ENCODE data around the gene GRK3. TPM values are rescaled to one million over a fixed set of nuclear protein-coding genes. Genes with fewer than 3 reads are reported as not detected.
A peak's percentile ranks its signal among the peaks of the same experiment; 100 is the strongest.

Gene GRK3
- total RNA-seq, 4 donors from 2014 or later, result 0.64 to 5.3 (median 2.8) TPM

DNA sequence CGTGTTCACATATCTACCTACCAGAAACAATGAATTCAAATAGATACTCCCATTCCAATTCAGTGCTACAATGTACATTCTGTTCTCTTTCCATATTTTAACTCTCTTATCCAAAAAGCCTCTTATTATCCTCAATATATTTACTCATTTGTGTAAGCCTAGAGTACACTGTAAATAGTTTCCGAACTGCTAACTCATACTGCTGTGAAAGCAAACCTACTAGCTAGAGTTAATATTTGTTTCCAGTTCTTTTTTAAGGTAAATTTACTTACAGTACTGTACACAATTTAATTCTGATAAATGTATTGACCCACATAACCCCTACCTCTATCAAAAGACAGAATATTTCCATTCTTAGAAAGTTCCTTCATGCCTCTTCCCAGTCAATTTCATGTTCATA, 71.8 kb downstream of the GRK3 start:
- no peak for TF ChIP-seq POLR2A (IDR thresholded peaks at IDR 0.05)
- TF ChIP-seq, protein P1, sequence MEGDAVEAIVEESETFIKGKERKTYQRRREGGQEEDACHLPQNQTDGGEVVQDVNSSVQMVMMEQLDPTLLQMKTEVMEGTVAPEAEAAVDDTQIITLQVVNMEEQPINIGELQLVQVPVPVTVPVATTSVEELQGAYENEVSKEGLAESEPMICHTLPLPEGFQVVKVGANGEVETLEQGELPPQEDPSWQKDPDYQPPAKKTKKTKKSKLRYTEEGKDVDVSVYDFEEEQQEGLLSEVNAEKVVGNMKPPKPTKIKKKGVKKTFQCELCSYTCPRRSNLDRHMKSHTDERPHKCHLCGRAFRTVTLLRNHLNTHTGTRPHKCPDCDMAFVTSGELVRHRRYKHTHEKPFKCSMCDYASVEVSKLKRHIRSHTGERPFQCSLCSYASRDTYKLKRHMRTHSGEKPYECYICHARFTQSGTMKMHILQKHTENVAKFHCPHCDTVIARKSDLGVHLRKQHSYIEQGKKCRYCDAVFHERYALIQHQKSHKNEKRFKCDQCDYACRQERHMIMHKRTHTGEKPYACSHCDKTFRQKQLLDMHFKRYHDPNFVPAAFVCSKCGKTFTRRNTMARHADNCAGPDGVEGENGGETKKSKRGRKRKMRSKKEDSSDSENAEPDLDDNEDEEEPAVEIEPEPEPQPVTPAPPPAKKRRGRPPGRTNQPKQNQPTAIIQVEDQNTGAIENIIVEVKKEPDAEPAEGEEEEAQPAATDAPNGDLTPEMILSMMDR (IDR thresholded peaks at IDR 0.05), result no peak
- Histone ChIP-seq H3K4me3 (no peak overlapping the region), H3K9me3 (no peaks in the 10 kb centered on the region), H3K27ac (no peak overlapping the region), H3K36me3 (no peaks in the 10 kb centered on the region), H3K27me3 (no peaks in the 10 kb centered on the region), H3K4me1 (peaks cover 0 to 8% (median 0%) of the 10 kb centered on the region in 3 donors)
- intact Hi-C loops (cut with DNase I), result no loop called here
- WGBS, 2 donors, result 82 to 85% methylated on average over 2 of the region's 2 CpGs
- no peak for DNase-seq

DNA sequence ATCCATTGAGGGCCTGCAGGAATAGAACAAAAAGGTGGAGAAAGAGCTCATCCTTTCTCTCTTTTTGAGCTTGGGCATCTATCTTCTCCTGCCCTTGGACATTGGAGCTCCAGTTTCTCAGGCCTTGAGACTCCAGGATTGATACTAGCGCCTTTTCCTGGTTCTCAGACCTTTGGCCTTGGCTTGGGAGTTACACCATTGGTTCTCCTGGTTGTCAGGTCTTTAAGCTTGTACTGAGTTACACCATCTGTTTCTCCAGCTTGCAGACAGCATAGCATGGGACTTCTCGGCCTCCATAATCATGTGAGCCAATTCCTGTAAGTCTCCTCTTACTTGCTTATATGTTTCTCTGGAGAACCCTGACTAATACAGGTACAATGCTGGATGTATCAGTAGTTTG, 72.6 kb downstream of the GRK3 start:
- H3K27me3 ChIP-seq, result no peaks in the 10 kb centered on the region
- intact Hi-C loops (cut with DNase I), result no loop called here
- TF ChIP-seq, protein P1 (IDR thresholded peaks at IDR 0.05), result no peak
- no peak for TF ChIP-seq POLR2A (IDR thresholded peaks at IDR 0.05)
- H3K27ac ChIP-seq, result no peak overlapping the region
- H3K9me3 ChIP-seq, result no peaks in the 10 kb centered on the region
- no peak for DNase-seq
- peaks cover 0 to 8% (median 0%) of the 10 kb centered on the region in 3 donors for H3K4me1 ChIP-seq
- WGBS, 2 donors, result 76 to 86% methylated on average over 2 of the region's 2 CpGs
- H3K36me3 ChIP-seq, result no peaks in the 10 kb centered on the region
- no peak overlapping the region for H3K4me3 ChIP-seq

DNA sequence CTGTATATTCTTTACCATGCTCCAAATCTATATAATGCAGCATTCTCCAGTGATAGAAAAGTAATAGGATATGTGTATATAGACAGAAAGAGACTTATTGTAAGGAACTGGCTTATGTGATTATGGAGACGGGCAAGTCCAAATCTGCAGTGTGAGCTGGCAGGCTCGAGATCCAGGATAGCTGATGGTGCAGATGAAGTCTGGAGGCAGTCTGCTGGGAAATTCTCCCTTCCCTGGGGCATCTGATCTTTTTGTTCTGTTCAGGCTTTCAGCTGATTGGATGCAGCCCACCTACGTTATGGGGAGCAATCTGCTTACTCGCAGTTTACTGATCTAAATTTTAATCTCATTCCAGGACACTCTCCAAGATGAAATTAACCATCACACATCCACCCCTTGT, 73.2 kb downstream of the GRK3 start:
- H3K36me3 ChIP-seq, result no peaks in the 10 kb centered on the region
- peaks cover 0 to 8% (median 0%) of the 10 kb centered on the region in 3 donors for H3K4me1 ChIP-seq
- intact Hi-C loops (cut with DNase I), result no loop called here
- H3K27ac ChIP-seq, result no peak overlapping the region
- DNase-seq, result no peak
- no peak overlapping the region for H3K4me3 ChIP-seq
- no peaks in the 10 kb centered on the region for H3K9me3 ChIP-seq
- TF ChIP-seq, protein P1 (IDR thresholded peaks at IDR 0.05), result no peak
- TF ChIP-seq POLR2A (IDR thresholded peaks at IDR 0.05), result no peak
- no peaks in the 10 kb centered on the region for H3K27me3 ChIP-seq
- 35 to 65% methylated on average over 4 of the region's 4 CpGs for WGBS, 2 donors

DNA sequence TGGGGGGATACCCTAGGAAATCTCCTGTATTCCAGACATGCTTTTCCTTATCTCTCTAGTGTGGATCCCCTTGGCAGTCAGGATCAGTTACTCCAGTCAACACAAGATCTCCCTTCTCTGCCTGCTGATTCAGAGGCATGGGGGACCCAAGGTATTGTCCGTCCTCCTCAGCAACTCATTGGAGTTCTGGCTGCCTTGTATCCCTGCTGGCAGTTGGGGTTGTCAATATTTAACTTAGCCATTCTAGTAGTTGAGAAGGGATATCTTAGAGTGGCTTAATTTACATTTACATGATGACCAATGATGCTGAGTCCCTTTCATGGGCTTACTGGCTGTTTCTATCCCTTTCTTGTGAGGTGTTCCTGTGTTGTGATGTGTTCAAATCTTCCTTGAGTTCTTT, 74.2 kb downstream of the GRK3 start:
- 75 to 100% methylated on average over 1 of the region's 1 CpG for WGBS, 2 donors
- Histone ChIP-seq H3K4me1 (peaks cover 0 to 8% (median 0%) of the 10 kb centered on the region in 3 donors), H3K27me3 (no peaks in the 10 kb centered on the region), H3K36me3 (no peaks in the 10 kb centered on the region), H3K4me3 (no peak overlapping the region), H3K9me3 (no peaks in the 10 kb centered on the region), H3K27ac (peak overlapping the region in 2 of 4 donors; percentile 0 to 26)
- DNase-seq, result no peak
- TF ChIP-seq POLR2A (IDR thresholded peaks at IDR 0.05), result no peak
- TF ChIP-seq, protein P1 (IDR thresholded peaks at IDR 0.05), result no peak
- intact Hi-C loops (cut with DNase I), result no loop called here

DNA sequence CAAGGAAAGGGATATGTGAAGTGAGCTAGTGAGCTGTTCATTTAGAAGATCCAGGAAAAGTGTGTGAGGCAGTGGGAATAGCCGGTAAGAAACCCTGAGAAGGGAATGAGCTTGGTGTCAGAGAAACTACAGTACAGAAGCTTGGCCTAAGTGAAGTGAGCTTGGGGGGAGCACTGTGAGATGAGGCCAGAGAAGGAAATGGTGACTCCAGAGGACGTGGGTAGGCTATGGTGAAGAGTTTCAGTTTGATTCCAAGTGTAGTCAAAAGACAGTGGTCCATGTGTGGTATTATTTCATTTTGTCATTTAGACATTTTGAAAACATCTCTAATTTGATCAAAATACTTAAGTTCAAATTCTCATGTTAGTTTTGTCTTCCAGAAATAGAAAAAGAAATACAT, 77.2 kb downstream of the GRK3 start:
- WGBS, 2 donors, result 89 to 98% methylated on average over 2 of the region's 2 CpGs
- Histone ChIP-seq H3K36me3 (no peaks in the 10 kb centered on the region), H3K27ac (no peak overlapping the region), H3K9me3 (no peaks in the 10 kb centered on the region), H3K27me3 (no peaks in the 10 kb centered on the region), H3K4me3 (no peak overlapping the region), H3K4me1 (peaks cover 0 to 16% (median 0%) of the 10 kb centered on the region in 3 donors)
- TF ChIP-seq POLR2A (IDR thresholded peaks at IDR 0.05), result no peak
- TF ChIP-seq, protein P1 (IDR thresholded peaks at IDR 0.05), result no peak
- no peak for DNase-seq
- intact Hi-C loops (cut with DNase I), result no loop called here
